Measurements from ENCODE around the gene CRELD2.

- TF ChIP-seq, protein P1, sequence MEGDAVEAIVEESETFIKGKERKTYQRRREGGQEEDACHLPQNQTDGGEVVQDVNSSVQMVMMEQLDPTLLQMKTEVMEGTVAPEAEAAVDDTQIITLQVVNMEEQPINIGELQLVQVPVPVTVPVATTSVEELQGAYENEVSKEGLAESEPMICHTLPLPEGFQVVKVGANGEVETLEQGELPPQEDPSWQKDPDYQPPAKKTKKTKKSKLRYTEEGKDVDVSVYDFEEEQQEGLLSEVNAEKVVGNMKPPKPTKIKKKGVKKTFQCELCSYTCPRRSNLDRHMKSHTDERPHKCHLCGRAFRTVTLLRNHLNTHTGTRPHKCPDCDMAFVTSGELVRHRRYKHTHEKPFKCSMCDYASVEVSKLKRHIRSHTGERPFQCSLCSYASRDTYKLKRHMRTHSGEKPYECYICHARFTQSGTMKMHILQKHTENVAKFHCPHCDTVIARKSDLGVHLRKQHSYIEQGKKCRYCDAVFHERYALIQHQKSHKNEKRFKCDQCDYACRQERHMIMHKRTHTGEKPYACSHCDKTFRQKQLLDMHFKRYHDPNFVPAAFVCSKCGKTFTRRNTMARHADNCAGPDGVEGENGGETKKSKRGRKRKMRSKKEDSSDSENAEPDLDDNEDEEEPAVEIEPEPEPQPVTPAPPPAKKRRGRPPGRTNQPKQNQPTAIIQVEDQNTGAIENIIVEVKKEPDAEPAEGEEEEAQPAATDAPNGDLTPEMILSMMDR (IDR thresholded peaks at IDR 0.05): no peak
- TF ChIP-seq POLR2A (IDR thresholded peaks at IDR 0.05) (peak in 1 of 2 donors; percentile 32), EP300 (IDR thresholded peaks at IDR 0.05) (peak; percentile 55 to 90)
These were observed 17.9 kb downstream of the CRELD2 start for GRCh38 chr22:49936018-49936972.

All from tibial nerve (tissue), 4 donors.